Calu3 (cell line): ENCODE results near the gene SLC39A6. TPM values are rescaled to one million over a fixed set of nuclear protein-coding genes. Genes with fewer than 3 reads are reported as not detected.

Source experiments
- BruUV-seq: library from RNA; stranded (reverse); fragments of 400-500 nt; replicated peaks from 2 replicates; lab custom pipeline; 2021; lab: Mats Ljungman, UMichigan
- CTCF ChIA-PET: fragments of 300-600 bp; sonication (Branson Sonifier 250); formaldehyde crosslinking; loops from one replicate; lab custom pipeline; 2022; ENCODE audit warnings: antibody characterized with exemption; lab: Charles Lee
- DNase-seq: peaks from one replicate; pipeline ENCODE4 v3.0.0; 2022
- H3K27ac Mint-ChIP-seq: one replicate; pipeline ENCODE4 v1.8.0; 2022; ENCODE audit warnings: mixed read lengths; ENCODE audit not compliant: unreplicated experiment
- H3K27me3 Mint-ChIP-seq: one replicate; pipeline ENCODE4 v1.8.0; 2022; ENCODE audit warnings: mixed read lengths; ENCODE audit not compliant: unreplicated experiment
- H3K36me3 Mint-ChIP-seq: one replicate; pipeline ENCODE4 v1.8.0; 2022; ENCODE audit warnings: mild to moderate bottlenecking, moderate library complexity, mixed read lengths; ENCODE audit not compliant: insufficient read depth, unreplicated experiment
- H3K4me1 Mint-ChIP-seq: one replicate; pipeline ENCODE4 v1.8.0; 2022; ENCODE audit warnings: mild to moderate bottlenecking, low read depth, mixed read lengths; ENCODE audit not compliant: unreplicated experiment
- H3K4me3 Mint-ChIP-seq: one replicate; pipeline ENCODE4 v1.8.0; 2022; ENCODE audit warnings: mild to moderate bottlenecking, low read depth, moderate library complexity, mixed read lengths; ENCODE audit not compliant: unreplicated experiment
- H3K9me3 Mint-ChIP-seq: one replicate; pipeline ENCODE4 v1.8.0; 2022; ENCODE audit warnings: low read depth, mixed read lengths; ENCODE audit not compliant: unreplicated experiment
- intact Hi-C: fragments of 100-400 bp; cut with micrococcal nuclease; formaldehyde crosslinking; loops from one replicate; pipeline ENCODE4 v1.10.0; 2022; ENCODE audit not compliant: unreplicated experiment
- total RNA-seq: library from RNA; stranded (reverse); gene quantifications from 2 replicates; pipeline ENCODE4 v1.2.3, GENCODE V29; 2022
- TF ChIP-seq, protein P1 (sequence below): fragments of 200-600 bp; IDR thresholded peaks from one replicate; pipeline ENCODE4 v1.8.0; 2022; ENCODE audit warnings: antibody characterized with exemption; ENCODE audit not compliant: unreplicated experiment

Gene SLC39A6
- total RNA-seq, 1 experiment from 2014 or later, result 62.9 TPM

DNA sequence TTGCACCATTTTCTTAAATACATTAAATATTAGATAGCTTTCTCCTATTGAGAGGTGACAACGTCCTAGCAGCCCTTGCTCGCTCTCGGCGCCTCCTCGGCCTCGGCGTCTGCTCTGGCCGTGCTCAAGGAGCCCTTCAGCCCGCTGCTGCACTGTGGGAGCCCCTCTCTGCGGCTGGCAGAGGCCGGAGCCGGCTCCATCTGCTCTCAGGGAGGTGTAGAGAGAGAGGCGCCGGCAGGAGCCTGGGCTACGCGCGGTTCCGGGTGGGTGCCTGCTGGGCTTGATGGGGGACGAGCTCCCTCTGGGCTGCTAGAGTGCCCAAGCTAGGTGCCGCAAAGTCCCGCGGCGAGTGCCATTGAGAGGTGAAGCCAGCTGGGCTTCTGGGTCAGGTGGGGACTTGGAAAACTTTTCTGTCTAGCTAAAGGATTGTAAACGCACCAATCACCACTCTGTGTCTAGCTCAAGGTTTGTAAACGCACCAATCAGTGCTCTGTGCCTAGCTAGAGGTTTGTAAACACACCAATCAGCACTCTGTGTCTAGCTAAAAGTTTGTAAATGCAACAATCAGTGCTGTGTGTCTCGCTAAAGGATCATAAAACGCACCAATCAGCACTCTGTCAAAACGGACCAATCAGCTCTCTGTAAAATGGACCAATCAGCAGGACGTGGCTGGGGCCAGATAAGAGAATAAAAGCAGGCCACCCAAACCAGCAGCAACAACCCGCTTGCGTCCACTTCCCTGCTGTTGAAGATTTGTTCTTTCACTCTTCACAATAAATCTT, 64.9 kb downstream of the SLC39A6 start:
- Mint-ChIP-seq H3K36me3 (peaks cover 21% of the 10 kb centered on the region), H3K4me1 (peaks cover 17% of the 10 kb centered on the region), H3K27ac (no peak overlapping the region), H3K4me3 (no peak overlapping the region), H3K27me3 (no peaks in the 10 kb centered on the region), H3K9me3 (no peaks in the 10 kb centered on the region)
- CTCF ChIA-PET, result no interaction called here
- BruUV-seq, result no TSS peak
- TF ChIP-seq, protein P1, sequence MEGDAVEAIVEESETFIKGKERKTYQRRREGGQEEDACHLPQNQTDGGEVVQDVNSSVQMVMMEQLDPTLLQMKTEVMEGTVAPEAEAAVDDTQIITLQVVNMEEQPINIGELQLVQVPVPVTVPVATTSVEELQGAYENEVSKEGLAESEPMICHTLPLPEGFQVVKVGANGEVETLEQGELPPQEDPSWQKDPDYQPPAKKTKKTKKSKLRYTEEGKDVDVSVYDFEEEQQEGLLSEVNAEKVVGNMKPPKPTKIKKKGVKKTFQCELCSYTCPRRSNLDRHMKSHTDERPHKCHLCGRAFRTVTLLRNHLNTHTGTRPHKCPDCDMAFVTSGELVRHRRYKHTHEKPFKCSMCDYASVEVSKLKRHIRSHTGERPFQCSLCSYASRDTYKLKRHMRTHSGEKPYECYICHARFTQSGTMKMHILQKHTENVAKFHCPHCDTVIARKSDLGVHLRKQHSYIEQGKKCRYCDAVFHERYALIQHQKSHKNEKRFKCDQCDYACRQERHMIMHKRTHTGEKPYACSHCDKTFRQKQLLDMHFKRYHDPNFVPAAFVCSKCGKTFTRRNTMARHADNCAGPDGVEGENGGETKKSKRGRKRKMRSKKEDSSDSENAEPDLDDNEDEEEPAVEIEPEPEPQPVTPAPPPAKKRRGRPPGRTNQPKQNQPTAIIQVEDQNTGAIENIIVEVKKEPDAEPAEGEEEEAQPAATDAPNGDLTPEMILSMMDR, result no peak
- intact Hi-C loops, result no loop called here
- DNase-seq, result no peak

DNA sequence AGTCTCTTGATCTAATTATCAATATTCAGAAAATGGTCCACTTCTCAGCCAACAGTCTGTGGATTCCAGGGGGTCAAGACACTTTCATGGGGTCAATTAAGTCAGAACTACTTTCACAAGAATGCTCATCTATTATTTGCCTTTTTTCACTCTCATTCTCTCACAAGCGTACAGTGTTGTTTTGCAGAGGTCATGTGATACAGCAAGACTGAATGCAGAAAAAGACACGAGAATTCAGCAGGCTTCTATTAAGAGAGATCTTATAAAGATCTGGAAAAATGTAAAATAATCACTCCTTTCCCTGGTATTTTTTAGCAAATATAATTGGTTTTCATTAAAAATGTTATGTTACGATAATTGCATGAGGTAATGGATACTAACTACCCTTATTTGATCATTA, 70.5 kb downstream of the SLC39A6 start:
- Mint-ChIP-seq H3K4me1 (peaks cover 9% of the 10 kb centered on the region), H3K36me3 (no peaks in the 10 kb centered on the region), H3K27ac (no peak overlapping the region), H3K4me3 (no peak overlapping the region), H3K9me3 (peaks cover 1% of the 10 kb centered on the region), H3K27me3 (no peaks in the 10 kb centered on the region)
- no TSS peak for BruUV-seq
- no peak for DNase-seq
- TF ChIP-seq, protein P1, result no peak
- intact Hi-C loops, result no loop called here
- CTCF ChIA-PET, result interaction anchor here (0.6 kb wide), 1 partner anchor 87 kb away, joined by 3 read pairs; no protein-coding TSS in a partner anchor

Other genes with a start within 250 kb of the SLC39A6 start
- 68.8 and 72.6 TPM in 2 replicates for gene RPRD1A, start 61.8 kb downstream of the SLC39A6 start, total RNA-seq
- gene ELP2, start 559 bp upstream of the SLC39A6 start, total RNA-seq, result 75.8 and 82.2 TPM in 2 replicates
- 24.5 and 25.7 TPM in 2 replicates for gene MOCOS, start 58.2 kb upstream of the SLC39A6 start, total RNA-seq
- 1.4 and 2.9 TPM in 2 replicates for gene FHOD3, start 168.4 kb upstream of the SLC39A6 start, total RNA-seq